GM20000 (cell line): ENCODE data around the gene GREM1.

ENCODE experiments used
- DNase-seq: peaks from one replicate; pipeline ENCODE4 v3.0.0; 2012; ENCODE audit warnings: low spot score
- CTCF ChIP-seq: IDR thresholded peaks from 2 replicates; pipeline ENCODE4 v1.5.1; 2012; ENCODE audit warnings: mild to moderate bottlenecking, control low read depth; ENCODE audit errors: extremely low read depth, missing control alignments

GREM1 gene

GRCh38 chr15:32698773-32699390, 18.9 kb upstream of the GREM1 start:
- TF ChIP-seq CTCF, result no peak
- DNase-seq, result no peak

GRCh38 chr15:32700501-32701150, 17.2 kb upstream of the GREM1 start:
- DNase-seq, result no peak
- no peak for TF ChIP-seq CTCF

- DNase-seq, result no peak
- no peak for TF ChIP-seq CTCF
Observed at GRCh38 chr15:32701863-32702262, 15.9 kb upstream of the GREM1 start.

GRCh38 chr15:32704395-32704981, 13.3 kb upstream of the GREM1 start:
- DNase-seq, result no peak
- TF ChIP-seq CTCF, result no peak

- DNase-seq, result no peak
- no peak for TF ChIP-seq CTCF
Observed at GRCh38 chr15:32705446-32705845, 12.4 kb upstream of the GREM1 start.

GRCh38 chr15:32706704-32707103, 11.1 kb upstream of the GREM1 start:
- DNase-seq, result no peak
- TF ChIP-seq CTCF, result no peak

- DNase-seq, result no peak
- TF ChIP-seq CTCF, result no peak
Observed at GRCh38 chr15:32707436-32707835, 10.4 kb upstream of the GREM1 start.
